NCI-H748 treated with DMSO at 0.1 percent for 48 hours (cell line): Measurements from ENCODE around the gene NDE1.
"Not testable (repeated sequence)": the region's sequence is repeated elsewhere in the genome, so short reads cannot be mapped to it uniquely, and the experiment has no call there.

ENCODE experiments used
- DNase-seq: peaks from one replicate; lab custom pipeline; 2025; lab: John Stamatoyannopoulos, UW

Gene NDE1

GRCh38 chr16:15621456-15621855 lies 28.6 kb upstream of the NDE1 start:
- DNase-seq = no peak

GRCh38 chr16:15621889-15622288 lies 28.2 kb upstream of the NDE1 start:
- no peak for DNase-seq

GRCh38 chr16:15631730-15632409 lies 18.2 kb upstream of the NDE1 start:
- DNase-seq = no peak

- no peak for DNase-seq
Observed at GRCh38 chr16:15635926-15636325, 14.1 kb upstream of the NDE1 start.

GRCh38 chr16:15636392-15636873 lies 13.6 kb upstream of the NDE1 start:
- DNase-seq = no peak

GRCh38 chr16:15639061-15639568 lies 10.9 kb upstream of the NDE1 start:
- DNase-seq = no peak

- no peak for DNase-seq
Observed at GRCh38 chr16:15640966-15641365, 9.1 kb upstream of the NDE1 start.

GRCh38 chr16:15641753-15642556 lies 8.1 kb upstream of the NDE1 start:
- DNase-seq = no peak

GRCh38 chr16:15642557-15643047 lies 7.4 kb upstream of the NDE1 start:
- DNase-seq = no peak

GRCh38 chr16:15643048-15643945 lies 6.7 kb upstream of the NDE1 start, which contains the start of gene MARF1:
TSS of gene MARF1 (minus strand) at chr16:15643154. CDS start at chr16:15639233, 3,921 bp downstream.
- peak; percentile 74 for DNase-seq

GRCh38 chr16:15643946-15644250 lies 6.1 kb upstream of the NDE1 start:
- DNase-seq = no peak

GRCh38 chr16:15644267-15644961 lies 5.6 kb upstream of the NDE1 start:
- DNase-seq = peak; percentile 77

GRCh38 chr16:15644962-15645465 lies 5.0 kb upstream of the NDE1 start:
- not testable (repeated sequence) for DNase-seq

- not testable (repeated sequence) for DNase-seq
Observed at GRCh38 chr16:15646557-15647293, 3.3 kb upstream of the NDE1 start.

GRCh38 chr16:15647294-15648014 lies 2.6 kb upstream of the NDE1 start:
- no peak for DNase-seq

GRCh38 chr16:15648135-15648730 lies 1.8 kb upstream of the NDE1 start:
- no peak for DNase-seq

GRCh38 chr16:15649311-15649710 lies 734 bp upstream of the NDE1 start:
- not testable (repeated sequence) for DNase-seq

- DNase-seq = no peak
Observed at GRCh38 chr16:15649727-15650018, 372 bp upstream of the NDE1 start.

- no peak for DNase-seq
Observed at GRCh38 chr16:15650698-15651171, 690 bp downstream of the NDE1 start.
